GM21447 (cell line): ENCODE measurements around the gene SHROOM3.
"Not testable (repeated sequence)": the region's sequence is repeated elsewhere in the genome, so short reads cannot be mapped to it uniquely, and the experiment has no call there.

Experiments
- ATAC-seq: cut with Tn5 transposase; IDR thresholded peaks from one replicate; pipeline ENCODE4 v1.9.1; 2021; ENCODE audit not compliant: unreplicated experiment

Gene SHROOM3

DNA sequence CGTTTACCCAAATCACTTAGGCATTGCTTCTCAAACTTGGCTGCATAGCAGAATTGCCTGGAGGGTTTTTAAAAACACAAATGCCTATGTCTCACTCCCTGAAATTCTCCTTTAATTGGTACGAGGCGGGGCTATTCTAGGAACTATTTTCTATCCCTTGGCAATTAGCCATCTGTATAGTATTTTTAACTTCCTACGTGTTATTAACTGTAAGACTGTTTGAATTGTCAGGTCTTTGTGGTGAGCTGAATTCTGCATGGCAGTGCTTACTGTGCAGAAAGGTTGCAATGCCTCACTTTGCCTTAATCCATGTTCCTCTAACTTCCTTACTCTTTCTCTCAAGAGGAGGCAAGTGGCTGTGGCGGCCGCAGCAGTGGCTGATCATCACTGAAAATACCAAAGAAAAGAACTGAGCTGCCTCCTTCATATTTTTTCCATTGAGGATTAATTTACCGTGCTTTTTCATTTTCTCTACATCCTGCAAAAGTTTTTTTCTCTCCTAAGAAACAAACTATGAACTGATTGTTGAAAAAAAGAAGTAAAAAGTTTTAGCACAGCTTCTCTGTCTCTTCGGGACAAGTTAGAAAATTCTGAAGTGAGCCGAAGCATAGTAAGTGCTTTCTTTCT, at the start of gene SHROOM3:
Gene SHROOM3, plus strand, starts transcription at position 329 of the 627 bp plus-strand sequence. CDS start 824 bp downstream, outside the sequence.
- no peak for ATAC-seq

DNA sequence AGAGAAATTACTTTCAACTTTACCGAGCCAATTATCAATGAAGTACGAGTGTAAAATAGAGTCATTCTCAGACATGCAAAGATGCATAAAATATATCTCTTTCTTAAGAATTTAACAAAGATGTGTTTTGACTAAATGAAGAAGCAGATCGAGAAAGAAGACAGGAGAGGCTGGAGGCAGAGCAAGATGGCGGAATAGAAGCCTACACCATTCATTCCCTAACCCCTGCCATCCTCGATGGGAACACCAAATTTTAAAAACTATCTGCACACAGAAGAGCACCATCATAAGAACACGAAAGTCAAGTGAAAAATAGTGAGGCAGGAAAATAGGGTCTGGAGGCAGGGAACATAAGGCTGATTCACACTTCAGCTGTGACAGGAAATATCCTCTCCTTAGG, 49.1 kb upstream of the SHROOM3 start:
- ATAC-seq, result no peak

DNA sequence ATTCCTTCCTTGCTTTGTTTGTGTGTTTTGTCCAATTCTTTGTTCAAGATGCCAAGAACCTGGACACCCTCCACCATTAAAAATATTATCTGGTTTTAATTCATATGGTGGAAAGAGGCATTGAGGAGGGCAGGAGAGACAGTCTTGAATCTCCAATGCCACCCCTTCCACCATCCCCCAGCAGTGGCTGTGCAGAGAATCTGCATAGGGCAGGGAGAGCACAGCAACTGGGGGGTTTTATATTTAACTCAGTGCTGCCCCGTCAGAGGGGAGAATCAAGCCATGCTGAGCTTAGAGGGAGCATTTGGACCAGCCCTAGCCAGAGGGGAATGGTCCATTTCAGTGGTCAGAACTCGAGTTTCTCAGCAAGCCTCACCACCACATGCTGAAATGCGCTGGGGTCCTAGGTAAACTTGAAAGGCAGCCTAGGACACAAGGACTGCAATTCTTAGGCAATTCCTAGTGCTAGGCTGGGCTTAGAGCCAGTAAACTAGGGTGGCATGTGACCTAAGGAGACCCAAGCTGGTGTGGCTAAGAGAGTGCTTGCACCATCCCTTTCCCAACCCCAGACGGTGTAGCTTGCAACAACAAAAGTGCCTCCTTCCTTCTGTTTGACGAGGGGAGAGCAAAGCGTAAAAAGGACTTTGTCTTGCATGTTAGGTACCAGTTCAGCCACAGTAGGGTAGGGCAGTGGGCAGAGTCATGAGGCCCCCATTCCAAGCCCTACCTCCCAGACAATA, 48.3 kb upstream of the SHROOM3 start:
- ATAC-seq, result no peak

DNA sequence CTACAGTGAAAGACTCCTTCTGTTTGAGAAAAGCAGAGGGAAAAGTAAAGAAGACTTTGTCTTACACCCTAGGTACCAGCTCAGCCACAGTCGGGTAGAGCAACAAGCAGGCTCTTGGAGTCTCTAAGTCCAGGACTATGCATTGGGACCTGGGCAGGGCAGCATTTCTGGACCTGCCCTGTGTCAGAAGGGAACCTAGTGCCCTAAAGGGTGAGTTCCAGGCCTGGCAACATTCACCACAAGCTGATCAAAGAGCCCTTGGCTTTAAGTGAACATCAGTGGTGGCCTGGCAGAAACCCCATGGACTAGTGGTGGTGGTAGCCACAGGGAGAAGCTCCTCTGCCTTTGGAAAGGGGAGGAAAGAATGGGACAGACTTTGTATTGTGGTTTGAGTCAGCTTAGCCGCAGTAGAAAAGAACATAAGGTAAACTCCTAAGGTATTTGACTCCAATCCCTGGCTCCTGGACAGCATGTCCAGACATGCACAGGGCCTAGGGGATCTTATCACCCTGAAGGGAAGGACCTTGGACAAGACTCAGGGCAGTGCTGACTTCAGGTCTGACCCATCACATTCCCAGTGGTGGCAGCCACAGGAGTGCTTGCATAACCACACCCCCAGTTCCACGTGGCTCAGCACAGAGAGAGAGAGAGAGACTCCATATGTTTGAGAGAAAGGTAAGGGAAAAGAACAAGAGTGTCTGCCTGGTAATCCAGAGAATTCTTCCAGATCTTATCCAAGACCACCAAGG, 46.7 kb upstream of the SHROOM3 start:
- ATAC-seq, result no peak

DNA sequence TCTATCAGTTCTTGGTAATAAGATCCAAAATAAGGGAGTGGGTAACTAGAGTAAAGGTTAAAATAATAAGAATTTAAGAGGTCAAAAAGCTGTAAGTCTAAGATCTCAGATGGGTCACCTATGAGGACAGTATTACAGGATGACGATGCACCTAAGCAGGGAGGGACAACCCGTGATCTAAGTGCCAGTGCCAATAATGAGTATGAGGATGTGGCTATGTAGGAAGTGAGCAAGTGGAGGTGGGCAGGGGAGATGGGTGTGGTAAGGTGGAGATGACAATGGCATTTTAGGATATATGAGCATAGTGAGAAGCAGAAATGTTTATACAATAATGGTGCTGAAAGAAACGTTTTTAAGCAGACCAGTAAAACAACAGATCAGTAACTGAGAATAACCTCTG, 33.4 kb upstream of the SHROOM3 start:
- no peak for ATAC-seq

DNA sequence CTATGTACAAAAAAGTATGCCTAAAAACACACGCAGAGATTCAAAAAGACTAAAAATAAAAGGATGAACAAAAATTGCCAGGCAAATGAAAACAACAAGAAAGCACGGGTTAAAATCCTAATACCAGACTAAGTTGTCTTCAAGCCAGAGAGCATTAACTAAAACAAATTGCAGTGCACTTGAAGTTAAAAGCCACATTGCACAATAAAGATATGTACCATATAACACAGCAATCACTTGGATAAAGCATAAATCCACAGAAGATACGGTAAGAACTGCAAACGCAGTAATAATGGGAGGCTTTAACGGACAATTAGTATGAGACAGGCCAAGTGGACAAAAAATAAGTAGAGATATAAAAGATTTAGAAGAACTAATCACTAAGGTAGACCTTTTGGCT, 28.9 kb upstream of the SHROOM3 start:
- ATAC-seq, result no peak

DNA sequence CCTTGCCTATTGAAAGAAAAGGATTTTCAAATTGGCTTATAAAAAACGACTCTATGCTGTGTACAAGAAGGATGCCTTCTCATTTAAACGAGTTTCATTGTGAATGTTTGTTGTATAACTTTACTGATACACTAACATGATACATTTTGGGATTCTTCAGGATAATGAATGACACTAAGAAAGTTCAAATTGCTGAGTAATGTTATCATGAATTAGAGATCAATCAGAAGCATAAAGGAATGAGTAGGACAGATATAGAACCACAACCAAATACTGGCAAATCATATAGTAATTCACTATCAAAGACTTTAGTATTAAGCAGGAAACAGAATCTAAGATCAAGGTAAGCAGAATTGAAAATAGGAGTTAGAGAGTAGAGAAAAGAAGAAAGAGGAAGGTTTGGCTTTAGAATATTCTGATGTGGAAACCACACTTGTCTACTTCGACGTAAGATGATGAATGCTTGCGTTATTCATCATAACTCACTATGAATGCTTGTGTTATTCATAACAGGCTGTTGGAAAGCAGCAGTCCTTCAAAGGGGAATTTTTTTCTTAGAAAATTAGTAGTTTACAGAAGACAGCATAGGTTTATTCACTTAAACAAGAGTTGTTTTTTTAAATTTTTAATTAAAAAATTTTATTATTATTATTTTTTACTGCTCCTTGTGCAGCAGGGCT, 27.4 kb upstream of the SHROOM3 start:
- no peak for ATAC-seq

DNA sequence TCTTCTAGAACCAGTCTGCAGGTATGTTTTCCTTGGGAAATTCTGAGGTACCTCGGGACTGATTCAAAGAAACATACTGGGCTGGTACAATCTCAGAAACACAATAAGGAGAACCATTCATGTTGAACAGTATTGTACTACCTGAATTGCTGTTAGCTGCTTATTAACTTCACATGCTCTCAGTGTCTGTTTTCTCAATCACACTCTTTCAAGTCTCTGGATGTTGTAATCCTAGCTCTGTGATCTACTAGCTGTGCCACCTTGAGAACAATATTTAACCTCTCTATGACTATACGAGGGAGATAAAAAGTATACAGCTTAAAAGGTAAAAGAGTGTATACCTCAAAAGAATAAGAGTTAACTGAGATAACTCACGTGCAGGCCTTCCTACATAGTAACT, 24.4 kb upstream of the SHROOM3 start:
- no peak for ATAC-seq

DNA sequence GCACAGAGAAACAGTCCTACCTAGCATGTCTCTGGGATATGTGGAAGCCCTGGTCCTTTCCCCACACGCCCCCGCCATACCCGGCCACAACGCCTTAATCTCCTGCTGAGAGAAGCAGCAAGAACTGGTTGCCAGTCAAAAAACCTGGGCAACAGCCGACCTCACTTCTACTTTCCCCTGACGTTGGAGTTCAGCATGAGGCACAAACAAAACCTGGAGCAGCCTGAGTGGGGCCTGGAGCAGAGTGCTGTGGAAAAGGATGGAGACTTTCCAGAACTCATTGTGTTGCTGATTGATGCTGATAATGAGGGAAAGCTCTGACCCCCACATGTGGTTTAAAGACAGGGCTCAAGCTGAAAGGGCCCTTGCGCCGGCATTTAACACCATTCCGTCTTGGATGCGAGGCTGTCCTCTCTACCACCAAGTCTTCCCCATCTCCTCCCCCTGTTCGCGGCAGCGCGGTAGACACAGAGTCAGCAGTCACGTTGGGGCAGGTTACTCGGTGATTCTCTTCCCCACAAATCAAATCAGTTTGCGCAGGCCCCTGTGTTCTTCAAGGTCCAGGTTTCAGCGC, 14.8 kb upstream of the SHROOM3 start:
- ATAC-seq, result no peak

DNA sequence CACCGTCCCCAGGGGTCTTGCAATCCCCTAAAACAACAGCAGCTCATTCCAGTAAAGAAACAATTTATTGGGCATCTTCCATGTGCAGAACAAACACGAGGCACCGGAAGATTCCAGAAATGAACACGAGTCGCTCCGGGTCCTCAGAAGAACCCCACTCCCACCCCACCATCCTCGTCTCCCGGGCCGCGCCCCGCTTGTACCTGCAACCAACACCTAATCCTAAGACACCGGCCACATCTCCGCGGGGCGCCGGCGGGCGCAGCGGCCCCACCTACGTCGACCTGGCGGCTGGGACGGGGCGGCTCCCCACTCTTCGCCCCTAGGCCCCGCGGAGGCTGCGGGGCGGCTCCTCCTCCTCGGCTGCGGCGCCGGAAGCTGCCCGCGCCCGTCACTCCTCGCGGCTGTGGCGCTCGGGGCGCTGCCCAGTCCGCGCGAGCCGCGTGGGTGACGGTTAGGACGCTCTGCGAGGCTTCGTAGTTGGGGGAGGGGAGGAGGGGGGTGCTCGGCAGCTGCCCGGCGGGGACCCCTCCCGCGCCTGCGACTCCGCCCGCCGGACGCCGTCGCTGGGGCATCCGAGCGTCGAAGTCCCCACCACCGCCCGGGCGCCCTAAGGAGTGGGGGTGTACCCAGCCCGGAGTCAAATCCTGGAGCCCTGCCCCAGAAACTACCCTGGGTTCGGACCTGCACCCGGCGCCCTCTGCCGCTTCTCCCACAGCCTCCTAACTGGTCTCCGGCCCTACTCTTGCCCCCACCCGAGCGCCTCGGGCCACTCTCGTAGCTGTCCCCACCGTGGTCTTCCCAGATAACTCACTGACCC, 14.1 kb upstream of the SHROOM3 start, which contains the start of gene CCDC158:
Gene CCDC158, minus strand, starts transcription at position 380 of the 820 bp plus-strand sequence. CDS start 17,934 bp downstream, outside the sequence.
- ATAC-seq, result no peak

DNA sequence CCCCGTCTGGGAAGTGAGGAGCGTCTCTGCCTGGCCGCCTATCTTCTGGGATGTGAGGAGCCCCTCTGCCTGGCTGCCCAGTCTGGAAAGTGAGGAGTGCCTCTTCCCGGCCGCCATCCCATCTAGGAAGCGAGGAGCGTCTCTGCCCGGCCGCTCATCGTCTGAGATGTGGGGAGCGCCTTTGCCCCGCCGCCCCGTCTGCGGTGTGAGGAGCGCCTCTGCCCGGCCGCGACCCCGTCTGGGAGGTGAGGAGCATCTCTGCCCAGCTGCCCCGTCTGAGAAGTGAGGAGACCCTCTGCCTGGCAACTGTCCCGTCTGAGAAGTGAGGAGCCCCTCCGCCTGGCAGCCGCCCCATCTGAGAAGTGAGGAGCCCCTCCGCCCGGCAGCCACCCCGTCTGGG, 11.9 kb upstream of the SHROOM3 start:
- not testable (repeated sequence) for ATAC-seq

DNA sequence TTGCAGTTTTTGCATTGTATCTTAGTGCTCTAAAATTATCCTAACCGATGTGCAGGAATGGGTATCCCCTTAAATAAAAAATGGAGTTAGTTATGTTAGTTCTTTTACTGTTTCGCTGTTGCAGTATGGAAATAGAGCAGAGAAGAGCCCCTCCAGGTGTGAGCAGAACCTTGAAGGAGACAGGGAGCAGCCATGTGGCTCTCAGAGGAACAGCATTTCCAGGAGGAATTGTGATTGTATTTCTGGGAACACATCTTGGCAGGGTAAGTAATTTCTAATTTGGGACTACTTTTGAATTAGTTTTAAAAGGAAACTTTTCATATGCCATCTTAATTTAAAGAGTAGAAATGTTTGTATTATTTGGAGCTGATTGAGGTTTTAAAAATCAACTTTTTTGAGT, 8.8 kb upstream of the SHROOM3 start:
- ATAC-seq, result no peak

DNA sequence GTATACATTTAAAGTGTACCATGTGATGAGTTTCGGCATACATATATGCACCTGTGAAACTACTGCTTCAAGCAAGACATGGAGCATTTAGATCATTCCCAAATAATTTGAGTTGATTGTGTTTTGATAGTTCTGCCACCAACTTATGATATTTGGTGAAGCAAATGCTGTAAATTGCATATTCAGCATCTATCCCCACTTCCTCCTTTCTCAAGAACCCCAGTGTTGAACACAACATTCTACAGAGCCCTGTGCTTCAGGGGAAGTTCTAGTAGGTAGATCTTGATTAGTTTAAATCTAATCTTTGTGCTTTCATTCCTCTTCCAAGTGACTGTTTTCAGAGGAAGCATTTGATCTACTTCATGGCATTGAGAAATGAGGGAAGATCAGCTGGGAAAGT, 5.4 kb upstream of the SHROOM3 start:
- no peak for ATAC-seq

DNA sequence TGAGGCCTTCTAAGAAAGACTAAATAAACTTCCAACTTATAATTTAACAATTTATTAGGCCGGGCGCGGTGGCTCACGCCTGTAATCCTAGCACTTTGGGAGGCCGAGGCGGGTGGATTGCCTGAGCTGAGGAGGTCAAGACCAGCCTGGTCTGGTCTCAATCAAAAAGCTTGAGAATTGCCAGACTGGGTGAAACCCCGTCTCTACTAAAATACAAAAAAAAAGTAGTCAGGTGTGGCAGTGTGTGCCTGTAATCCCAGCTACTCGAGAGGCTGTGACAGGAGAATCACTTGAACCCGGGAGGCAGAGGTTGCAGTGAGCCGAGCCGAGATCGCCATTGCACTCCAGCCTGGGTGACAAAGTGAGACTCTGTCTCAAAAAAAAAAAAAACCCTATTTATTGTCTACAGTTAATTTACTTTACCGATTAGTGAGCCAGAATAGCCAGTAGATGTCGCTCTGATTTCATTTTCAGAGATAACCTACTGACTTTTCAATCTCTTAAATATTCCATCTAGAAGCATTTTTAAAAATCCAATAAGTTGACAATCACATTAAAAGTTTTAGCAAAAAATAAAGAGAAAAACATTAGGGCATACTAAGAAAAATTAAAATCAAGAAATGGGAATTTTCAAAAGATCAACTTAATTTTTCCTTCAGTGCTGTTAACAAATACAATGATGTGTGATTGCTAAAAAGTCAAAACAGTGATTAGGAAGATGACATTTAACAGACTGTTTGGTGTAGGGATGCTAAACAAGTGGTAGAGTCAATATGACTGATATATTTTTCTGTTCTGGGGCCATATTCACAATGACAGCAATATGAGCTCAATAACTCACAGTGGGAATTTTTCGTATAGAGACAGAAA, 4.3 kb upstream of the SHROOM3 start:
- ATAC-seq, result no peak

DNA sequence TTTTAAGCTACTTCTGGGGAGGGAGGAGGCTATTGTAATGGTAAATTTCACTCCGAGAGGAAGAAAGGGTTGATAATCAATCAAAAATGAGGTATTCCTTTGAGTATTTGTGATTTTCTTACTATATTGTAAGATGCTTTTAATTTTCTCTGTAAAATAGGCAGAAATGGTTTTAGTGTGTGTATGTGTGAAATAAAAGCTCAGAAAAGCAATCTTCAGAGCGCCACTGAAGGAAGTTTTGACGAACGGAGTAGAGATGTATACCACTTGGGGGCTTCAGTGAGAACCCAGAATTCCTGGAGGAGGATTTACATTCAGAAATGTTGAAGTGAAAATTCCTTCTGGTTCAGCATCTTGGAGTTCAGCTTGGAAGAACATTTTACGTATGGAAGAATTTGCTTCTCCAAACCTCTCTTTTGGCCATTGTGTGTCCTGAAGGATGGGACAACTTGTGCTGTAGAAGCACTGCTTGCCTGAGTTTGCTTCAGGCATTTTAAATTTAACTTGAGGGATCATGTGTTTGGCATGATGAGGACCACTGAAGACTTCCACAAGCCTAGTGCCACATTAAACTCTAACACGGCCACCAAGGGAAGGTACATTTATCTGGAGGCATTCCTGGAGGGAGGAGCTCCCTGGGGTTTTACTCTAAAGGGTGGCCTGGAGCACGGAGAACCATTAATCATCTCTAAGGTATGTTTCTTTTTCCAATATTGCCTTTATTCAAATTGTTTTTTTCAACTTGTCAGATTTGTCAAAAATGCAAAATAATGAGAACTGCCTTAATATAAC, 695 bp downstream of the SHROOM3 start:
- ATAC-seq, result no peak

DNA sequence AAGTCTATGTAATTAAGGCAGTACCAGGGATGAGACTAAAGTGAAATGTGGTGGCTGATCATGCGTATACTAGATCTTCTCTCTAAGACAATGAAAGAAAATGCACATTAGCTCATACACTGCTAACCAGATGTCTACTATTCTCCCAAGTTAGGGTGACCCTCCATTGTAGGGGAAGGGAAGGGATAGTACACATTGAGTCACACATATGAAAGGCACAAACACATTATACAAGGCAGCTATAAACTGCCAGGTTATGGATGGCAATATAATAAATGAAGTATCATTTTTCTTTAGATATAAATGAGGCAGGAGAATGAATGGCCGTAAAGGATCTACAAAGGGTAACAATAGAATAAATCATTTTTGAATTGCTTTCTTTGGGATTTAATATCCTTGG, 4.5 kb downstream of the SHROOM3 start:
- no peak for ATAC-seq

DNA sequence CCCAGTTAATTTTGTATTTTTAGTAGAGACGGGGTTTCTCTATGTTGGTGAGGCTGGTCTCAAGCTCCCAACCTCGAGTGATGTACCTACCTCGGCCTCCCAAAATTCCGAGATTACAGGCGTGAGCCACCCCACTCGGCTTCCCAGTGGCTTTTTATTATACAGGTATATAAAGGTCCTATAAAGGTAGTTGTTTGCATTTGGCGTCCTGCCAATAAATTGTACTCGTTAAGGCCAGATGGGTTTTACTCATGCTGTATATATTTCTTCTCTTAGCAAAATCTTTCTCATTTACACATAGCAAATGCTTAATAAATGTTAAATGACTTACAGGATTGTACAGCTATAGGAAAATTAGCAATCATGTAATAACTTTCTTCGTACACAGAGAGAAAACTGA, 6.9 kb downstream of the SHROOM3 start:
- ATAC-seq, result no peak

DNA sequence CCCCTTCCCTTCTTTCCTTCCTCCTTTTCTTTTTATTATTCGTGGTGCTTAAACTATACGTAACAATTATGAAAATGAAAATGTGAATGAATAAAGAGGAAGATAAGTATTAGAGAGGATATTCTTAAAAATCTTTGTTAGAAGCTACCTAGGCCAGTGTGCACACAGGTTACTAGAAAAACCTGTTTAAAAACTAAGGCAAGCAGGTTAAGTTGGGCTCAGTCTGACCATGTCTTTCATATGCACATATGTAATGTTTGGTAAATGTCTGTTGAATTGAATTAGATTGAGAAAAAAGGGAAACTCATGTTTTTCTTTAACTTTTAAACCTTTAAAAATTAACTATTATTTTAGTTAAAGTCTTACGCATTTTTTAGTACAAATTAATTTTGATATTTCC, 7.8 kb downstream of the SHROOM3 start:
- no peak for ATAC-seq
